22Rv1 (cell line): ENCODE results near the gene RALGPS2.
"Not testable (repeated sequence)": the region's sequence is repeated elsewhere in the genome, so short reads cannot be mapped to it uniquely, and the experiment has no call there.

ENCODE experiments used
- H3K27ac ChIP-seq: fragments of 450-650 bp; 2 replicates; pipeline ENCODE4 v1.5.1; 2017
- CTCF ChIP-seq: fragments of 450-650 bp; IDR thresholded peaks from 2 replicates; pipeline ENCODE4 v1.5.1; 2017; ENCODE audit warnings: mild to moderate bottlenecking
- ZFX ChIP-seq: fragments of 450-650 bp; IDR thresholded peaks from 2 replicates; pipeline ENCODE4 v1.6.1; 2017; ENCODE audit warnings: antibody characterized with exemption, borderline replicate concordance

Gene RALGPS2

GRCh38 chr1:178738780-178739179, 13.7 kb downstream of the RALGPS2 start:
- H3K27ac ChIP-seq, result no peak overlapping the region
- TF ChIP-seq ZFX, result no peak

- TF ChIP-seq CTCF, result no peak
- no peak for TF ChIP-seq ZFX
- H3K27ac ChIP-seq, result no peak overlapping the region
Observed at GRCh38 chr1:178739285-178740045, 14.4 kb downstream of the RALGPS2 start.

- TF ChIP-seq CTCF, result no peak
- TF ChIP-seq ZFX, result no peak
- no peak overlapping the region for H3K27ac ChIP-seq
Observed at GRCh38 chr1:178740491-178740890, 15.4 kb downstream of the RALGPS2 start.

GRCh38 chr1:178740924-178741323, 15.9 kb downstream of the RALGPS2 start:
- no peak for TF ChIP-seq ZFX
- no peak for TF ChIP-seq CTCF
- H3K27ac ChIP-seq, result no peak overlapping the region

GRCh38 chr1:178743801-178744200, 18.8 kb downstream of the RALGPS2 start:
- no peak for TF ChIP-seq CTCF
- no peak for TF ChIP-seq ZFX
- H3K27ac ChIP-seq, result no peak overlapping the region

- TF ChIP-seq ZFX, result no peak
- no peak for TF ChIP-seq CTCF
- H3K27ac ChIP-seq, result no peak overlapping the region
Observed at GRCh38 chr1:178745260-178745659, 20.2 kb downstream of the RALGPS2 start.

- no peak for TF ChIP-seq CTCF
- TF ChIP-seq ZFX, result no peak
- no peak overlapping the region for H3K27ac ChIP-seq
Observed at GRCh38 chr1:178746345-178746744, 21.3 kb downstream of the RALGPS2 start.

GRCh38 chr1:178747361-178747760, 22.3 kb downstream of the RALGPS2 start:
- H3K27ac ChIP-seq, result not testable (repeated sequence)
